CD4-positive, CD25-positive, alpha-beta regulatory T cell (primary cell): ENCODE data around the gene SERPINA1. TPM values are rescaled to one million over a fixed set of nuclear protein-coding genes. Genes with fewer than 3 reads are reported as not detected.

Experiments used
- ATAC-seq, 2 donors: fragments of 150-1000 bp; cut with Tn5 transposase; one replicate each; pipeline ENCODE4 v1.10.0; 2021; ENCODE audit warnings: low read depth in 2 of 2, moderate number of reproducible peaks in 2 of 2, moderate library complexity in 1 of 2
- DNase-seq, 3 donors: peaks; one replicate each; pipeline versions ENCODE4 v3.0.0 to v3.0.0-alpha.2; 2012 to 2022; ENCODE audit warnings: mixed read lengths in 1 of 3
- H3K27ac ChIP-seq: one replicate; pipeline ENCODE4 v1.7.0; 2013; ENCODE audit warnings: mild to moderate bottlenecking, low read length; ENCODE audit not compliant: insufficient read depth, poor library complexity, severe bottlenecking
- H3K27me3 ChIP-seq: one replicate; pipeline ENCODE4 v1.7.0; 2013; ENCODE audit warnings: low read length; ENCODE audit not compliant: control insufficient read depth, insufficient read depth
- H3K36me3 ChIP-seq: one replicate; pipeline ENCODE4 v1.7.0; 2013; ENCODE audit warnings: mild to moderate bottlenecking, low read length, moderate library complexity; ENCODE audit not compliant: control insufficient read depth, insufficient read depth
- H3K4me1 ChIP-seq: 2 replicates; pipeline ENCODE4 v1.7.0; 2013; ENCODE audit warnings: mild to moderate bottlenecking, low read length; ENCODE audit not compliant: insufficient read depth, control insufficient read depth, poor library complexity, severe bottlenecking
- H3K4me3 ChIP-seq: one replicate; pipeline ENCODE4 v1.7.0; 2013; ENCODE audit warnings: low read depth, mild to moderate bottlenecking, low read length, moderate library complexity
- H3K9me3 ChIP-seq, 2 experiments: 1 replicate in 1 of 2; 2 replicates in 1 of 2; pipeline ENCODE4 v1.7.0; 2013; ENCODE audit warnings: low read length in 2 of 2, mild to moderate bottlenecking in 1 of 2, moderate library complexity in 1 of 2; ENCODE audit not compliant: control insufficient read depth in 2 of 2
- H3K27ac Mint-ChIP-seq, 3 donors: one replicate each; pipeline ENCODE4 v1.8.0; 2020 to 2022; ENCODE audit warnings: mild to moderate bottlenecking in 3 of 3, mixed read lengths in 3 of 3, moderate library complexity in 2 of 3
- H3K27me3 Mint-ChIP-seq: one replicate; pipeline ENCODE4 v1.8.0; 2022; ENCODE audit warnings: mild to moderate bottlenecking, mixed read lengths
- H3K36me3 Mint-ChIP-seq: one replicate; pipeline ENCODE4 v1.8.0; 2020; ENCODE audit warnings: mixed read lengths
- H3K4me1 Mint-ChIP-seq, 4 donors: one replicate each; pipeline ENCODE4 v1.8.0; 2020 to 2022; ENCODE audit warnings: mixed read lengths in 4 of 4, mild to moderate bottlenecking in 1 of 4
- H3K4me3 Mint-ChIP-seq, 4 donors: one replicate each; pipeline ENCODE4 v1.8.0; 2020 to 2022; ENCODE audit warnings: mild to moderate bottlenecking in 4 of 4, mixed read lengths in 4 of 4, moderate library complexity in 3 of 4
- H3K9me3 Mint-ChIP-seq, 7 donors: one replicate each; pipeline ENCODE4 v1.8.0; 2020 to 2022; ENCODE audit warnings: mixed read lengths in 7 of 7, mild to moderate bottlenecking in 3 of 7, moderate library complexity in 2 of 7
- polyA plus RNA-seq, 4 donors: library from polyadenylated mRNA; unstranded; fragments of 300-500 nt; fragmentation: Illumina TruSeq; gene quantifications; one replicate each; pipeline ENCODE4 v1.2.3, GENCODE V29; 2021
- total RNA-seq: library from RNA; stranded (reverse); gene quantifications from one replicate; pipeline ENCODE4 v1.2.3, GENCODE V29; 2022

SERPINA1 gene
- total and polyA plus RNA-seq, 5 donors from 2014 or later, result 0.14 to 2.6 (median 0.71) TPM; not detected in 2

DNA sequence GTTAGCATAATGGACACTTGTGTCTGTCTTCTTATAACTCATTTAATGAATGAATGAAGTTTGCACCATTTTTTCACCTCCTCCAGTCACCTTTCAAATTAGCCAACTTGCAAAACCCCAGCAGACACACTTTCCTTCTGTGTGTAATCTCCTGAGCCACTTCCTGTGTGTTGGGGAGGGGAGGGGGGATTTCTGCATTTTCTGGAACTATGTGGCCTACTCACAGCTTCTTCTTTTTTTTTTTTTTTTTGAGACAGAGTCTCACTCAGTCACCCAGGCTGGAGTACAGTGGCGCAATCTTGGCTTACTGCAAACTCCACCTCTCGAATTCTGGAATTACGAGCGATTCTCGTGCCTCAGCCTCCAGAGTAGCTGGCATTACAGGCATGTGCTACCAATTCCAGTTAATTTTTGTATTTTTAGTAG, 4.1 kb upstream of the SERPINA1 start:
- no peak for DNase-seq
- no peak overlapping the region for H3K4me3 ChIP-seq
- H3K27ac ChIP-seq, result no peak overlapping the region
- H3K36me3 ChIP-seq, result no peaks in the 10 kb centered on the region
- Mint-ChIP-seq H3K9me3 (no peaks in the 10 kb centered on the region), H3K27ac (no peak overlapping the region), H3K4me1 (no peaks in the 10 kb centered on the region), H3K4me3 (no peak overlapping the region), H3K27me3 (peaks cover 4% of the 10 kb centered on the region), H3K36me3 (no peaks in the 10 kb centered on the region)
- H3K9me3 ChIP-seq, result no peaks in the 10 kb centered on the region
- no peaks in the 10 kb centered on the region for H3K27me3 ChIP-seq
- no peaks in the 10 kb centered on the region for H3K4me1 ChIP-seq
- ATAC-seq, result peak in 1 of 2 donors; percentile 10

- Mint-ChIP-seq H3K4me3 (no peak overlapping the region), H3K9me3 (no peaks in the 10 kb centered on the region), H3K4me1 (no peaks in the 10 kb centered on the region), H3K36me3 (no peaks in the 10 kb centered on the region), H3K27me3 (no peaks in the 10 kb centered on the region), H3K27ac (no peak overlapping the region)
- H3K27ac ChIP-seq, result no peak overlapping the region
- no peaks in the 10 kb centered on the region for H3K27me3 ChIP-seq
- H3K4me3 ChIP-seq, result no peak overlapping the region
- DNase-seq (no peak), ATAC-seq (no peak)
- no peaks in the 10 kb centered on the region for H3K9me3 ChIP-seq
- H3K4me1 ChIP-seq, result no peaks in the 10 kb centered on the region
- no peaks in the 10 kb centered on the region for H3K36me3 ChIP-seq
Observed at GRCh38 chr14:94391281-94391975, 3.0 kb upstream of the SERPINA1 start.

GRCh38 chr14:94390372-94391086, 2.1 kb upstream of the SERPINA1 start:
- no peak overlapping the region for H3K27ac Mint-ChIP-seq
- H3K4me3 Mint-ChIP-seq, result no peak overlapping the region
- H3K4me3 ChIP-seq, result no peak overlapping the region

DNA sequence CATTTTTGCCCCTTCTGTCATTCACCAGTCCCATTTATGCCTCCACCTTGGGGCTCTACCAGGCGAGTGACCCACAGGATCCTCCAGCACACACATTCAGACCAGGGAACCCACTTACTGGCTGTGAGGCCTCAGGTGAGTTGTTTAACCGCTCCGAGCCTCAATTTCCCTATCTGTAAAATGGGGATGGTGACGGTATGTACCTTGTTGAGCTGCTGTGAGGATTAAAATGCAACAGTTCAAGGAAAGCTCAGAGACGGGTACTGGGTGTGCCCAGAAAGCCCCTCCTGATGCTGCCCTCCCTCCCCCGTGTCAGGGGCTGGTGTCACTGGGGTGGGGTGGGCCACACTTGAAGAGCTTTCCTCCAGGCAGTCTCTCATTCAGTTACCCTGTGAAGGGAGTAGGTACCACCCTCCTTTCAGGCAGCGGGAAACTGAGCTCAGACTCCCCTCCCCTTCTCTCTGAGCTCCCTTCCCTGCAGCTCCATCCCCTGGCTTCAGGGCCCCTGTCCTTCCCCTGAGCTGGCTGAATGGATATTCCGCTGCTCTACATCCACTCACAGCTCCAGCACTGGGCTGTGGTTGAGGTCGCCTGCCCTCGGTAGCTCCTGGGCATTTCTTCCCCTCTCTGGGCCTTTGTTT, 1.4 kb upstream of the SERPINA1 start:
- Mint-ChIP-seq H3K36me3 (no peaks in the 10 kb centered on the region), H3K27me3 (peaks cover 2% of the 10 kb centered on the region), H3K27ac (no peak overlapping the region), H3K9me3 (no peaks in the 10 kb centered on the region), H3K4me3 (no peak overlapping the region), H3K4me1 (no peaks in the 10 kb centered on the region)
- no peaks in the 10 kb centered on the region for H3K9me3 ChIP-seq
- no peaks in the 10 kb centered on the region for H3K4me1 ChIP-seq
- no peak overlapping the region for H3K4me3 ChIP-seq
- no peak for DNase-seq
- no peaks in the 10 kb centered on the region for H3K36me3 ChIP-seq
- no peaks in the 10 kb centered on the region for H3K27me3 ChIP-seq
- H3K27ac ChIP-seq, result no peak overlapping the region
- no peak for ATAC-seq

More at GRCh38 chr14:94390372-94391086, 2.1 kb upstream of the SERPINA1 start:
- H3K27me3 ChIP-seq, result no peaks in the 10 kb centered on the region
- Mint-ChIP-seq H3K27me3 (no peaks in the 10 kb centered on the region), H3K36me3 (no peaks in the 10 kb centered on the region), H3K4me1 (no peaks in the 10 kb centered on the region), H3K9me3 (no peaks in the 10 kb centered on the region)
- no peak overlapping the region for H3K27ac ChIP-seq
- no peaks in the 10 kb centered on the region for H3K4me1 ChIP-seq
- ATAC-seq, result peak in 1 of 2 donors; percentile 5
- no peaks in the 10 kb centered on the region for H3K36me3 ChIP-seq
- no peaks in the 10 kb centered on the region for H3K9me3 ChIP-seq
- DNase-seq, result no peak

GRCh38 chr14:94389104-94389469, 685 bp upstream of the SERPINA1 start:
- H3K36me3 Mint-ChIP-seq, result no peaks in the 10 kb centered on the region
- H3K4me3 ChIP-seq, result no peak overlapping the region
- no peak overlapping the region for H3K27ac Mint-ChIP-seq
- no peak overlapping the region for H3K27ac ChIP-seq
- no peaks in the 10 kb centered on the region for H3K9me3 Mint-ChIP-seq
- H3K27me3 Mint-ChIP-seq, result peaks cover 4% of the 10 kb centered on the region
- no peaks in the 10 kb centered on the region for H3K4me1 ChIP-seq
- H3K27me3 ChIP-seq, result no peaks in the 10 kb centered on the region
- DNase-seq, result no peak
- no peaks in the 10 kb centered on the region for H3K36me3 ChIP-seq
- H3K9me3 ChIP-seq, result no peaks in the 10 kb centered on the region
- no peak for ATAC-seq
- H3K4me1 Mint-ChIP-seq, result no peaks in the 10 kb centered on the region
- H3K4me3 Mint-ChIP-seq, result no peak overlapping the region

- Histone ChIP-seq H3K36me3 (no peaks in the 10 kb centered on the region), H3K27me3 (no peaks in the 10 kb centered on the region), H3K4me1 (no peaks in the 10 kb centered on the region), H3K27ac (no peak overlapping the region), H3K4me3 (no peak overlapping the region), H3K9me3 (no peaks in the 10 kb centered on the region)
- H3K27ac Mint-ChIP-seq, result no peak overlapping the region
- no peak overlapping the region for H3K4me3 Mint-ChIP-seq
- ATAC-seq, result no peak
- no peaks in the 10 kb centered on the region for H3K4me1 Mint-ChIP-seq
- no peaks in the 10 kb centered on the region for H3K36me3 Mint-ChIP-seq
- peaks cover 4% of the 10 kb centered on the region for H3K27me3 Mint-ChIP-seq
- no peak for DNase-seq
- no peaks in the 10 kb centered on the region for H3K9me3 Mint-ChIP-seq
Observed at GRCh38 chr14:94388027-94388383, 397 bp downstream of the SERPINA1 start.

GRCh38 chr14:94387051-94388026, 1.1 kb downstream of the SERPINA1 start:
- H3K36me3 ChIP-seq, result no peaks in the 10 kb centered on the region
- Mint-ChIP-seq H3K27me3 (peaks cover 4% of the 10 kb centered on the region), H3K36me3 (no peaks in the 10 kb centered on the region), H3K4me3 (no peak overlapping the region), H3K4me1 (no peaks in the 10 kb centered on the region), H3K27ac (no peak overlapping the region), H3K9me3 (no peaks in the 10 kb centered on the region)
- no peaks in the 10 kb centered on the region for H3K9me3 ChIP-seq
- DNase-seq (no peak), ATAC-seq (no peak)
- H3K4me1 ChIP-seq, result no peaks in the 10 kb centered on the region
- H3K27me3 ChIP-seq, result no peaks in the 10 kb centered on the region
- H3K27ac ChIP-seq, result no peak overlapping the region
- no peak overlapping the region for H3K4me3 ChIP-seq
